ENCODE data around the gene ZNF165.
"Not testable (repeated sequence)": the region's sequence is repeated elsewhere in the genome, so short reads cannot be mapped to it uniquely, and the experiment has no call there.

The ZNF165 gene

DNA sequence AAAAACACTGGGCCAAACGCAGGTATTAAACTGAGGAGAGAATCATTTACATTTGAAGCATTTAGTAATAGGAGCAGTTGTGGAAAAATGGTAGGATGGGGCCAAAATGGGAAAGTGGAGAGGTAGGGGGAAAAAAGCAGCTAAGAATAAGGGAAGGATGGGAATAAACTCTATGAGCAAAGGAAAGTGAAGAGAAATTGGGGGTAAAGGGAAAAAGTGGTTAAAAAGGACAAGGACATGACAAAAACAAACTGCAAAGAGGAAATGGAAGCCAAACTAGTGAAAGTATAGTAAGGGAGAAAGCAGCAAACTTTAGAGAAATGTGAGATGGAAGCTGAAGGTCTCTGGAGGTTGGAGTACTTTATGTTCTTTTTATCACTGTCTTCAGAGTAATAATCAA, 37.8 kb downstream of the ZNF165 start:
- DNase-seq (ENCODE audit: insufficient read length, low spot score) (no peak), FAIRE-seq (no peak)

DNA sequence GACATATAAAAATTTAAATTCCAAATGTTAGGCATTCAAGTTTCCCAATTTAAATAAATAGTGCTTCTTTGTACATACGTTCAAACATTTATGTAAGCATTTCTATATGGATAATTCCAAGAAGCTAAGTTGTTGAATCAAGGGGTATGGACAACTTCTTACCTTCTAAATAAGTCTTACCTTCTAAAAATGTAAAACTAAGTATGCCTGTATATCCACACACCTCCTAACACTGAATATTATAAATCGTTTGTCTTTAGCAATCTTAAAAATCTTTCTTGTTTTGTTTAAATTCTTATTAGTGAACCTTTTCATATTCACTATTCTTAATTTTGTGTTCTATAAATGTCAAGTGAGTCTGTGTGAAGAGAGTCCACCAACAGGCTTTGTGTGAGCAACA, 41.5 kb downstream of the ZNF165 start:
- DNase-seq (ENCODE audit: insufficient read length, low spot score) (no peak), FAIRE-seq (no peak)

DNA sequence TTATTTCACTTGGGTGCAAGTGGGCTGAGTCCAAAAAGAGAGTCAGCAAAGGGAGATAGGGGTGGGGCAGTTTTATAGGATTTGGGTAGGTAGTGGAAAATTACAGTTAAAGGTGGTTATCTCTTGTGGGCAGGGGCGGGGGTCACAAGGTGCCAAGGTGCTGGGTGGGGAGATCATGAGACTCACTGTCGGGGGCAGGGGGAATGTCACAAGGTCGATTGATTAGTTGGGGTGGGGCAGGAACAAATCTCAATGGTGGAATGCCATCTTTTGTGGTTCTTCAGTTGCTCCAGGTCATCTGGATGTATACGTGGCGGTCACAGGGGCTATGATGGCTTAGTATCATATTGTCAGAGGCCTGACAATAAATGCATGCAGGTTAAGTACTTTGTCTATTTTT, 41.9 kb downstream of the ZNF165 start:
- not testable (repeated sequence) for DNase-seq (ENCODE audit: insufficient read length, low spot score); FAIRE-seq

DNA sequence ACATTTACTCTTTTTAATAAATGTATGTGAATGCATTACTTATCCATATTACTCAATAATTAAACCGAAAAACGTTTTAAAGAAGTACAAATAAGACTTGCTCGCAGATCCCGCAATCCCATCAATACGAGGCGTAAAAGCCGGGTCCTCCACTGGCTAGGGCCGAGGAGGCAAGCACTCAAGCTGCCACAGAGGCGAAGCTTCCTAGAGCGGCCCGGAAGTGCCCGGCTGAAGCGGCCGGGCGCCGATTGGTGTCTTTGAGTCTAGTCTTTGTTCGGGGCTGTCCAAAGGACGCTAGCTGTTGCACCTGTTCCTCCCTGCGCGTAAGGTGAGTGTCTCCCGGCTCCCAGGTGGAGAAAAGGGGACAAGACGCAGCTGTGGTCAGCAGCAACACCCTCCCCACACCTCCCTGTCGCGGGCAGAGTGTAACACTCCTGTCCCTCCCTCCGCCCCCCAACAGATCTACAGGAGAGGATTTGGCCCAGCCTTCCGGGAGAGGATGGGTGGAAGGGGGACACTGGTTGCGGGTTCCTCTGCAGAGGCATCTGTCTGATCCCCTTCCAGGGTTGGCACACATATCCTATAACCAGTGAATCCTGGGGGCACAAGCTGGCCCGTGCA, 44.1 kb downstream of the ZNF165 start, which contains the start of gene ZSCAN16:
ZSCAN16 (plus strand) TSS at position 260 of the 621 bp plus-strand sequence. CDS start 835 bp downstream, outside the sequence.
- FAIRE-seq (no peak), DNase-seq (ENCODE audit: insufficient read length, low spot score) (peak; percentile 79)

DNA sequence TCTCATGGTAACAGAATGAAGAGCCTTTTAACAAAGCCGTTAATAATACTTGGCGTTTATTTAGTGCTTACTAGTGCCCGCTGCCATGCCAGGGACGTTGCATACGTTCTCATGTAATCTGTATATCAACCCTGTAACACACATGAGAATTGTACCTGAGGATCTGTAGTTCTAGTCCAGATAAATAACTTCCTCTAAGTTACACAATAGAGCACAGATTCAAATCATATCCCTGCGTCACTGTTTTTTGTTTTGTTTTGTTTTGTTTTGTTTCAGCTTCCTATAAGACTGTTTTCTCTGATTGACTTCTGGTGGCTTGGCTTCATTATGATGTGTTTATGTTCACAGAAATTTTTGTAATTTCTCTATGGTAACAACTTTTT, 44.6 kb downstream of the ZNF165 start:
- FAIRE-seq, result no peak
- DNase-seq (ENCODE audit: insufficient read length, low spot score), result no peak

DNA sequence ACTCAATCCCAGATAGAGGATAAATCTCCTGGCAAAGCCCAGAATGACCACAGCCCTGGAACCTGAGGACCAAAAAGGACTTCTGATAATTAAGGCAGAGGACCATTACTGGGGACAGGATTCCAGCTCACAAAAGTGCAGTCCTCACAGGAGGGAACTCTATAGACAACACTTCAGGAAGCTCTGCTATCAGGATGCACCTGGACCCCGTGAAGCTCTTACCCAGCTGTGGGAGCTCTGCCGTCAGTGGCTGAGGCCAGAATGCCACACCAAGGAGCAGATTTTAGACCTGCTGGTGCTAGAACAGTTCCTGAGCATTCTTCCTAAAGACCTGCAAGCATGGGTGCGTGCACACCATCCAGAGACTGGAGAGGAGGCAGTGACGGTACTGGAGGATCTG, 45.0 kb downstream of the ZNF165 start:
- DNase-seq (ENCODE audit: insufficient read length, low spot score), result no peak
- no peak for FAIRE-seq

DNA sequence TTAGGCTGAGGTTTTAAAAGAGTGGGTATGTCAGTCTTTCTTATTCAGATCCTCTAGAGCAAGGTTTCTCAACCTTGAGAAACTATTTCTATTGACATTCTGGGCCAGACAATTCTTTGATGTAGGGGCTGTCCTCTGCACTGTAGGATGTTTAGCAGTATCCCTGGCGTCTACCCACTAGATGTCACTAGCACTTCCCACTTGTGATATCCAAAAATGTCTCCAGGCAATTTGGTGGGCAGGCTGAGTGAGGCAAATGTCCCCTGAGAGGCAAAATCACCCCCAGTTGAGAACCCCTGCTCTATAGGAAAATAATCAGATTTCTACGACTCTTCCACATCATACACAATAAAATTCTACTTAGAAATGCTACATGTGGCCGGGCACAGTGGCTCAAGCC, 53.6 kb downstream of the ZNF165 start:
- no peak for DNase-seq (ENCODE audit: insufficient read length, low spot score)
- no peak for FAIRE-seq

DNA sequence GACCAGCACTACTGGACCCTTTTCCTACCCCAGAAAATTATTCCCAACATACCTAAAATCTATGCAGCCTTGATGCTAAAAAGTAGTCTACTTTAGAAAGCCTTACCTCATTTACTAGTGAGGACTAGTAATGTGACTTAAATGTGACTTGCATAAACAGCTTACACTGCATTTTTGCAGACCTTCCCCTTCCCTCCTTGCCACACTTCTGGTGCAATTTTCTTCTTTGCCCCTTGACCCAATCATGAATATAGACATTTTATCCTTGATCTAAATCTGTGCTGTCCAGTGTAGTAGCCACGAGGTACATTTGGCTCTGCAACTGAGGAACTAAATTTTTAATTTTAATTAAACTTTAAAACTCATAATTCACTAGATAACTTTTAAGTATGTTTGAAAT, 54.3 kb downstream of the ZNF165 start:
- DNase-seq (ENCODE audit: insufficient read length, low spot score) (no peak), FAIRE-seq (no peak)

DNA sequence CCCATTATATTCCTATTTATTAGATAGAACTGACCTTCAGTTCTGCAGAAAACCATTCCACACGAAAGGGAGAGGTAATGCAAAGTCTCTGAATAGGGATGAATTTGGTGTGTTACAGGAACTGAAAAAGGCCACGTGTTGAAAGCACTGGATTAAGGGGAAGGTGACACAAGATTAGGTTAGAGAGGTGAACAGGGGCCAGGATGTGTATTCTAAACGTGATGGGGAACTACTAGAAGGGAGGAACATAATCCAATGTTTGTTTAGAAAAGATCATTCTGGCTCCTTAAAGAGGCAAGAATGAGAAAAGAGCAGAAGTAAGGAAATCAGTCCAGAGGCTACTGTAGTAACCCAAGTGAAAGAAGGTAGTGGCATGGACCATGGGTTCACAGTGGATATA, 55.0 kb downstream of the ZNF165 start:
- DNase-seq (ENCODE audit: insufficient read length, low spot score), result no peak
- FAIRE-seq, result no peak

DNA sequence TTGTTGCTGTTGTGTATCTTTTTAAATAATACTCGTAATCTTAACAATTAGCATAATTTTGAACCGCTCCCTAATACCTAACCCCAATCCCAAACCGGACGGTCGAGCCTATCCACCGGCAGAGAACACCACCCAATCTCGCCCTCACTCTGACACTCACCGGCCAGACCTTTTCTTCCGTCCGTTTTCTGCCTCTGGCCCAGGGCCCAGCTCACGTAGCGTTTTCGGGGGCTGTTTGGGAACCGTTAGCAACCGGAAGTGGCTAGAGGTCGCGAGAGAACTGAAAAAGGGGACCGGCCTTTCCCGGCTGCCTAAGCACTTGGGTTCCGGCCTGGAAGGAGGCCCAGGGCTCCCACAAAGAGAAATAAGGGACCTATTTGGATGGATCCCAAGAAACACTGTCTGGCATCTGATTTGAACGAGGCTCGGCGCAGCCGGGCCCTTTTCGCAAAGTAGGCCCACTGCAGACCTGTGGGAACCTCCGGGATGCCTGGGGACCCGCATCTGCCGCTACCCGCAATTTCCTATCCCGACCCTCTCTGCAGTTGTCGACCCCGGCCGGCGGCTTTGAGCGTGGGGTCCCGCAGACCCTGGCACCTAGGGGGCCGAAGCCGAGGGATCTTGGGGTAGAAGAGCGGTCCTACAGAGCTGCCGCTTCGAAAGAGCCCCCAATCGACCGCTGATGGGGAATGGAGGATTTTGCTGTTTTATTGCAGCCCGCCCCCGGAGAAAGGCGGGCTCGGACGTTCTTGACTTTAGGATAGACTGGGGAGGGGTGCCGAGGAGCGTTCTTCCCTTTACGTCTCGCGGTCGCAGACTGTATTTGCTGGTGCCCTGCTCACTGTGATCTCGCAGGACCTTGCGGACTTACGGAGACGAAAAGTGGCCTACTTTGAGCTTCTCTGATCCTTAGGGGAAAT, 56.5 kb downstream of the ZNF165 start:
- no peak for FAIRE-seq
- DNase-seq (ENCODE audit: insufficient read length, low spot score), result peak; percentile 60

DNA sequence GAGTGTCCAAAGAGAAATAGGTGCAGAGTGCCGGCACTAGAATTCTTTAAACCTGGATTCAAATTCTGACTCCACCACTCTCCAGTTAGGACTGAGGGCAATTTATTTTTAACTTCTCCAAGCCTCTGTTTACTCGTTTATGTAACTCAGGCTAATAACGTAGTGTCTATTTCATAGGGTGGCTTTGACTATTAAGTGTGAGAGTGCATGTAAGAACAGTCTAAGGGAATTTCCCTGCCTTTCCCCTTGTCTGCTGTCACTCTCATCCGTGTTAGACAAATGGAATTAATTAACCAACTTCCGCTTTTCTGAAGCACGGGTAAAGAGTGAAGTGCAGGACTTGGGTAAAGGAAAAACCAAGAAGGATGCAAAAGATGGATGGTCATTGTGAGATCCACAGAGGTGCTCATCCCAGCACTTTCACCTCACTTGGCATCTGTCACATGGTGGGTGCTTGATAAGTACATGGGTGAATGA, 57.2 kb downstream of the ZNF165 start:
- no peak for FAIRE-seq
- no peak for DNase-seq (ENCODE audit: insufficient read length, low spot score)
